Kidney (tissue), 14 donors: ENCODE data around the gene ANKRD11. TPM values are rescaled to one million over a fixed set of nuclear protein-coding genes. Genes with fewer than 3 reads are reported as not detected.

Source experiments
- DNase-seq, 5 donors: peaks; one replicate each; pipeline ENCODE4 v3.0.0-alpha.2; 2013 to 2020
- FAIRE-seq: peaks from 2 replicates; lab custom pipeline; 2012; peaks lifted over from hg19 to GRCh38; lab: Jason Lieb, UNC
- H3K27ac ChIP-seq, 2 donors: one replicate each; pipeline ENCODE4 v1.7.0; 2013; ENCODE audit warnings: low read depth in 2 of 2, low read length in 2 of 2, inconsistent platforms in 1 of 2
- H3K27me3 ChIP-seq: one replicate; pipeline ENCODE4 v1.7.1; 2013; ENCODE audit warnings: low read length, inconsistent platforms; ENCODE audit not compliant: control insufficient read depth, insufficient read depth
- H3K36me3 ChIP-seq, 3 donors: one replicate each; pipeline versions ENCODE4 v1.7.0 to v1.7.1; 2013; ENCODE audit warnings: low read length in 3 of 3, control low read depth in 1 of 3, inconsistent platforms in 1 of 3; ENCODE audit not compliant: insufficient read depth in 3 of 3, control insufficient read depth in 2 of 3
- H3K4me1 ChIP-seq, 3 donors: one replicate each; pipeline versions ENCODE4 v1.7.0 to v1.7.1; 2013; ENCODE audit warnings: low read length in 3 of 3, inconsistent platforms in 1 of 3, low read depth in 1 of 3; ENCODE audit not compliant: control insufficient read depth in 2 of 3, insufficient read depth in 2 of 3
- H3K4me3 ChIP-seq, 3 donors: one replicate each; pipeline versions ENCODE4 v1.7.0 to v1.8.1; 2013; ENCODE audit warnings: low read length in 3 of 3, control low read depth in 1 of 3, inconsistent platforms in 1 of 3
- H3K9ac ChIP-seq, 3 donors: one replicate each; pipeline versions ENCODE4 v1.7.0 to v1.7.1; 2013; ENCODE audit warnings: low read length in 3 of 3, control low read depth in 1 of 3, inconsistent platforms in 1 of 3
- H3K9me3 ChIP-seq, 3 donors: one replicate each; pipeline versions ENCODE4 v1.7.0 to v1.7.1; 2013; ENCODE audit warnings: low read length in 3 of 3, control low read depth in 1 of 3, inconsistent platforms in 1 of 3; ENCODE audit not compliant: control insufficient read depth in 2 of 3, insufficient read depth in 1 of 3
- intact Hi-C: fragments of 100-400 bp; cut with DNase I; formaldehyde crosslinking; loops from one replicate; pipeline ENCODE4 v1.11.1; 2022
- polyA plus RNA-seq: library from polyadenylated mRNA; stranded (reverse); fragments of 350-450 nt; fragmentation: Illumina TruSeq; extraction: RNeasy Lipid Tissue Mini Kit (QIAGEN cat#74804); gene quantifications from one replicate; pipeline ENCODE4 v1.2.3, GENCODE V29; 2014; ENCODE audit warnings: low read depth, low replicate concordance; ENCODE audit not compliant: insufficient read depth
- total RNA-seq: library from RNA; stranded (reverse); fragmentation: NEBNext Ultra II Directional; extraction: Animal tissue kit (Norgen Biotek cat#: 25700); gene quantifications from one replicate; pipeline ENCODE4 v1.2.1, GENCODE V29; 2021
- TF ChIP-seq, protein P1 (sequence below): IDR thresholded peaks from 3 replicates; pipeline ENCODE4 v1.5.1; 2012; ENCODE audit warnings: mild to moderate bottlenecking, moderate library complexity, borderline replicate concordance; ENCODE audit not compliant: insufficient read depth; ENCODE audit errors: extremely low read depth
- donor health status: control.
- donor health status: control.
- donor health status: control.
- donor health status: control.
- donor health status: control.
- donor health status: DM: yes; HTN: yes; CAD: no.
- donor health status: Normal renal cell carcinoma (clear cell type).

ANKRD11 gene
- total and polyA plus RNA-seq, 2 donors from 2014 or later = 36.2 to 154 TPM

DNA sequence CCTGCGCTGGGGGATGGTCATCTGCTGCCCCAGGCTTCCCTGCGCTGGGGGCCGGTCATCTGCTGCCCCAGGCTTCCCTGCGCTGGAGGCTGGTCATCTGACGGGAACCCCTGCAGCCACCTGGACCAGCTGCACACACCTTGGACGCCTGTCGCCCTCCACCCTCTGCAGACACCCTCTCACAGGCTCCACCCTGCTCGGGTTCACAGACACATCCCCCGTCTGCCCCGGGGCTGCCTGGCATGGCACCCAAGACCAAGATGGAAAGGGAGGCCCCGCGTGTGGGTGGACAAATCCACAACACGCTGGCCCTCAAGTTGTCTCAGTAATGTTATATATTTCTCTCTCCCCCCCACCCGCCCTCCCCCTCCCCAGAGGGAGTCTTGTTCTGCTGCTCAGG is 89.6 kb downstream of the ANKRD11 start:
- FAIRE-seq = no peak
- peaks cover 0 to 27% (median 24%) of the 10 kb centered on the region in 3 donors for H3K4me1 ChIP-seq
- intact Hi-C loops = no loop called here

DNA sequence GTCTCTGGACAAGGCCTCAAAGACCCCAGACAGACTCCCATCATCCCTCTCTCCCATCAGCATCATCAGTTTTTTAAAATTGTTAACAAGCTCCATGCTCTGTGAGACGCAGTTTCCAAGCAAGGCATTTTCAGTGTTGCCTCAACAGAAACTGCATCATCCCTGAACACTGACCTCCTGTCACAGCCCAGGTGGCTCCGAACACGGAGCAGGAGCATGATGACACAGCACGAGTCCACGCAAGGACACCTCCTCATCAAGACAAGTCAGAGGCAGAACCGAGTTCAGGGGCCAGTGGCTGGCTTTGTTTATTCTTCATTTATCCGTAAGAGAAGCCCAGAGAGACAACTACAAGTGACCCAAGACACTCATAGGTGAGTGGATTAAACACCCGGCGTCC is 91.4 kb downstream of the ANKRD11 start:
- intact Hi-C loops = no loop called here
- TF ChIP-seq, protein P1, sequence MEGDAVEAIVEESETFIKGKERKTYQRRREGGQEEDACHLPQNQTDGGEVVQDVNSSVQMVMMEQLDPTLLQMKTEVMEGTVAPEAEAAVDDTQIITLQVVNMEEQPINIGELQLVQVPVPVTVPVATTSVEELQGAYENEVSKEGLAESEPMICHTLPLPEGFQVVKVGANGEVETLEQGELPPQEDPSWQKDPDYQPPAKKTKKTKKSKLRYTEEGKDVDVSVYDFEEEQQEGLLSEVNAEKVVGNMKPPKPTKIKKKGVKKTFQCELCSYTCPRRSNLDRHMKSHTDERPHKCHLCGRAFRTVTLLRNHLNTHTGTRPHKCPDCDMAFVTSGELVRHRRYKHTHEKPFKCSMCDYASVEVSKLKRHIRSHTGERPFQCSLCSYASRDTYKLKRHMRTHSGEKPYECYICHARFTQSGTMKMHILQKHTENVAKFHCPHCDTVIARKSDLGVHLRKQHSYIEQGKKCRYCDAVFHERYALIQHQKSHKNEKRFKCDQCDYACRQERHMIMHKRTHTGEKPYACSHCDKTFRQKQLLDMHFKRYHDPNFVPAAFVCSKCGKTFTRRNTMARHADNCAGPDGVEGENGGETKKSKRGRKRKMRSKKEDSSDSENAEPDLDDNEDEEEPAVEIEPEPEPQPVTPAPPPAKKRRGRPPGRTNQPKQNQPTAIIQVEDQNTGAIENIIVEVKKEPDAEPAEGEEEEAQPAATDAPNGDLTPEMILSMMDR = no peak
- Histone ChIP-seq H3K36me3 (no peaks in the 10 kb centered on the region), H3K9me3 (no peaks in the 10 kb centered on the region), H3K4me1 (peaks cover 3 to 43% (median 32%) of the 10 kb centered on the region in 3 donors), H3K27me3 (no peaks in the 10 kb centered on the region), H3K27ac (no peak overlapping the region), H3K9ac (peak overlapping the region in 1 of 3 donors; percentile 26), H3K4me3 (no peak overlapping the region)
- FAIRE-seq (no peak), DNase-seq (peak in 1 of 5 donors; percentile 29)

More for the DNA sequence above, 89.6 kb downstream of the ANKRD11 start:
- Histone ChIP-seq H3K9ac (no peak overlapping the region), H3K27me3 (no peaks in the 10 kb centered on the region), H3K9me3 (no peaks in the 10 kb centered on the region), H3K4me3 (no peak overlapping the region), H3K27ac (no peak overlapping the region), H3K36me3 (no peaks in the 10 kb centered on the region)
- peak in 1 of 5 donors; percentile 60 for DNase-seq
- TF ChIP-seq, protein P1 = no peak

DNA sequence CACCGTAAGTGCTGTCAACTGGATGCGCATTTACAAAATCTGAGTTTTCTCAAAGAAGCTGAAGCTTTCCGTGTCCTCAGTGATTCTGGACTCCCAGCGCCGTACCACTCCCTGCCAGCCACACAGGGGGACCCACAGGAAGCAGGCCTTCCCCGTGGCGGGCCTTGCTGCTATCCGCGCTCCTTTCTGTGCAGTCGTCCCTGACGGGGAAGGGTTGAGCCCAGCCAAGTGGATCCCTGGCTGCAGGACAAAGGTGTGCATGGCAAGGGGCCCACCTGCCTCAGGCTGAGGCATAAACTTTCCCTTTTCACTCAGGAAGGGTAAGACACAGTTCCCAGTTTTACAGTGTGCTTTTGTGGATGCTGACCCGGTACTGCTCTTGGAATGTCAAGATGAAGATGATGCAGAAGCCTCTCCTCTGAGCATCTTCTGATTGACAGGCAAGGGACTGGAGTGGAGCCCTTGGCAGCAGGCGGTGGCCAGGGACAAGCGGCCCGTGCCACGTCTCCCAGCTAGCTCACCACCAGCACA is 93.0 kb downstream of the ANKRD11 start:
- H3K27ac ChIP-seq = no peak overlapping the region
- TF ChIP-seq, protein P1 = no peak
- H3K4me1 ChIP-seq = peaks cover 3 to 49% (median 36%) of the 10 kb centered on the region in 3 donors
- intact Hi-C loops = no loop called here
- H3K9ac ChIP-seq = no peak overlapping the region
- H3K9me3 ChIP-seq = no peaks in the 10 kb centered on the region
- H3K27me3 ChIP-seq = no peaks in the 10 kb centered on the region
- DNase-seq (peak in 4 of 5 donors; percentile 50 to 76 (median 56)), FAIRE-seq (no peak)
- no peak overlapping the region for H3K4me3 ChIP-seq
- no peaks in the 10 kb centered on the region for H3K36me3 ChIP-seq
